ENCODE data around the gene AIRE. TPM values are rescaled to one million over a fixed set of nuclear protein-coding genes. Genes with fewer than 3 reads are reported as not detected.

AIRE gene
- total RNA-seq, 1 donor from 2014 or later: 0.25 TPM

- no peaks in the 10 kb centered on the region for H3K9me3 ChIP-seq
- H3K4me3 ChIP-seq: no peak overlapping the region
- no peak overlapping the region for H3K27ac ChIP-seq
- DNase-seq (ENCODE audit: extremely low spot score in 2 of 2): no peak
- intact Hi-C loops (cut with DNase I): loop anchor here (10.0 kb wide), 1 partner anchor 506 kb away; no protein-coding TSS in a partner anchor
- no peaks in the 10 kb centered on the region for H3K27me3 ChIP-seq
- TF ChIP-seq CTCF (IDR thresholded peaks at IDR 0.05) (no peak), POLR2A (IDR thresholded peaks at IDR 0.05) (no peak), POLR2AphosphoS5 (IDR thresholded peaks at IDR 0.05; ENCODE audit: insufficient read depth in 1 of 2, low read depth in 1 of 2) (no peak)
- H3K36me3 ChIP-seq: peaks cover 0 to 44% of the 10 kb centered on the region in 2 donors
- peaks cover 6% of the 10 kb centered on the region for H3K4me1 ChIP-seq
Measured at GRCh38 chr21:44310628-44311507, 25.2 kb downstream of the AIRE start.

- H3K36me3 ChIP-seq: peaks cover 0 to 48% of the 10 kb centered on the region in 2 donors
- intact Hi-C loops (cut with DNase I): loop anchor here (10.0 kb wide), 1 partner anchor 507 kb away; no protein-coding TSS in a partner anchor
- TF ChIP-seq POLR2AphosphoS5 (IDR thresholded peaks at IDR 0.05; ENCODE audit: insufficient read depth in 1 of 2, low read depth in 1 of 2): no peak
- TF ChIP-seq POLR2A (IDR thresholded peaks at IDR 0.05): no peak
- no peak for TF ChIP-seq CTCF (IDR thresholded peaks at IDR 0.05)
Measured at GRCh38 chr21:44312089-44312488, 26.4 kb downstream of the AIRE start.

GRCh38 chr21:44312716-44313115 lies 27.0 kb downstream of the AIRE start:
- no peak for DNase-seq (ENCODE audit: extremely low spot score in 2 of 2)
- Histone ChIP-seq H3K4me3 (no peak overlapping the region), H3K9me3 (no peaks in the 10 kb centered on the region), H3K36me3 (peaks cover 0 to 52% of the 10 kb centered on the region in 2 donors), H3K4me1 (no peaks in the 10 kb centered on the region), H3K27me3 (no peaks in the 10 kb centered on the region), H3K27ac (no peak overlapping the region)
- intact Hi-C loops (cut with DNase I): loop anchor here (10.0 kb wide), 1 partner anchor 508 kb away; no protein-coding TSS in a partner anchor
- TF ChIP-seq CTCF (IDR thresholded peaks at IDR 0.05) (no peak), POLR2AphosphoS5 (IDR thresholded peaks at IDR 0.05; ENCODE audit: insufficient read depth in 1 of 2, low read depth in 1 of 2) (no peak), POLR2A (IDR thresholded peaks at IDR 0.05) (no peak)

More at GRCh38 chr21:44312089-44312488, 26.4 kb downstream of the AIRE start:
- H3K9me3 ChIP-seq: no peaks in the 10 kb centered on the region
- DNase-seq (ENCODE audit: extremely low spot score in 2 of 2): no peak
- no peak overlapping the region for H3K4me3 ChIP-seq
- no peaks in the 10 kb centered on the region for H3K27me3 ChIP-seq
- H3K27ac ChIP-seq: no peak overlapping the region
- H3K4me1 ChIP-seq: no peaks in the 10 kb centered on the region

- Histone ChIP-seq H3K27me3 (no peaks in the 10 kb centered on the region), H3K27ac (no peak overlapping the region), H3K36me3 (peaks cover 0 to 59% of the 10 kb centered on the region in 2 donors), H3K4me3 (no peak overlapping the region), H3K9me3 (no peaks in the 10 kb centered on the region), H3K4me1 (no peaks in the 10 kb centered on the region)
- DNase-seq (ENCODE audit: extremely low spot score in 2 of 2): no peak
- TF ChIP-seq POLR2A (IDR thresholded peaks at IDR 0.05): no peak
- no peak for TF ChIP-seq CTCF (IDR thresholded peaks at IDR 0.05)
- TF ChIP-seq POLR2AphosphoS5 (IDR thresholded peaks at IDR 0.05; ENCODE audit: insufficient read depth in 1 of 2, low read depth in 1 of 2): no peak
- intact Hi-C loops (cut with DNase I): loop anchor here (10.0 kb wide), 1 partner anchor 509 kb away; no protein-coding TSS in a partner anchor
Measured at GRCh38 chr21:44313451-44313850, 27.8 kb downstream of the AIRE start.
